NB4 (cell line): ENCODE data around the gene CLPTM1L.

Experiments
- DNase-seq: peaks from one replicate; pipeline ENCODE4 v3.0.0; 2010; ENCODE audit warnings: low read depth
- H3K4me3 ChIP-seq: one replicate; pipeline ENCODE4 v1.5.1; 2011; ENCODE audit warnings: mild to moderate bottlenecking, low read depth, low read length, moderate library complexity
- CTCF ChIP-seq: IDR thresholded peaks from one replicate; pipeline ENCODE4 v1.5.1; 2012; ENCODE audit warnings: low read depth, low read length
- MAX ChIP-seq: IDR thresholded peaks from 2 replicates; pipeline ENCODE4 v1.6.1; 2011; ENCODE audit warnings: low read depth, low read length
- MYC ChIP-seq: IDR thresholded peaks from 2 replicates; pipeline ENCODE4 v1.6.1; 2011; ENCODE audit warnings: low read depth, low read length
- POLR2A ChIP-seq: IDR thresholded peaks from 2 replicates; pipeline ENCODE4 v1.6.1; 2011; ENCODE audit warnings: mild to moderate bottlenecking; ENCODE audit not compliant: insufficient read length; ENCODE audit errors: extremely low read depth

Gene CLPTM1L

GRCh38 chr5:1270933-1271914, 73.7 kb downstream of the CLPTM1L start:
- no peak overlapping the region for H3K4me3 ChIP-seq
- TF ChIP-seq POLR2A (no peak), MYC (no peak)
- no peak for DNase-seq

GRCh38 chr5:1270426-1270825, 74.5 kb downstream of the CLPTM1L start:
- TF ChIP-seq MAX (no peak), POLR2A (no peak), CTCF (no peak), MYC (no peak)
- no peak overlapping the region for H3K4me3 ChIP-seq
- no peak for DNase-seq

- H3K4me3 ChIP-seq: no peak overlapping the region
- no peak for DNase-seq
- TF ChIP-seq CTCF (no peak), MYC (no peak), POLR2A (no peak), MAX (no peak)
Observed at GRCh38 chr5:1268666-1269065, 76.2 kb downstream of the CLPTM1L start.

- no peak for DNase-seq
- TF ChIP-seq CTCF (no peak), MYC (no peak), POLR2A (no peak), MAX (no peak)
- H3K4me3 ChIP-seq: no peak overlapping the region
Observed at GRCh38 chr5:1268056-1268455, 76.8 kb downstream of the CLPTM1L start.
